Neutrophil (primary cell): ENCODE data around the gene NPTX1.
"Not testable (repeated sequence)": the region's sequence is repeated elsewhere in the genome, so short reads cannot be mapped to it uniquely, and the experiment has no call there.

Experiments
- H3K27ac ChIP-seq: fragments of 200-600 bp; sonication (generic); 2 replicates; pipeline ENCODE4 v1.5.1; 2016; ENCODE audit warnings: mild to moderate bottlenecking, moderate library complexity
- H3K27me3 ChIP-seq: fragments of 200-600 bp; sonication (generic); 2 replicates; pipeline ENCODE4 v1.6.0; 2016; ENCODE audit warnings: mild to moderate bottlenecking
- H3K36me3 ChIP-seq: fragments of 200-600 bp; sonication (generic); 2 replicates; pipeline ENCODE4 v1.5.1; 2017
- H3K4me1 ChIP-seq, 2 experiments: fragments of 200-600 bp in 1 of 2; sonication (generic) in 1 of 2; 1 replicate in 1 of 2; 2 replicates in 1 of 2; pipeline versions ENCODE4 v1.5.1 to v1.6.1; 2013 to 2016; ENCODE audit warnings: low read depth in 1 of 2, low read length in 1 of 2, mild to moderate bottlenecking in 1 of 2, moderate library complexity in 1 of 2; ENCODE audit not compliant: control insufficient read depth in 1 of 2, insufficient read depth in 1 of 2
- H3K4me3 ChIP-seq, 2 experiments: fragments of 200-600 bp in 1 of 2; sonication (generic) in 1 of 2; 1 replicate in 1 of 2; 2 replicates in 1 of 2; pipeline ENCODE4 v1.5.1; 2013 to 2016; ENCODE audit warnings: low read depth in 1 of 2, low read length in 1 of 2, mild to moderate bottlenecking in 1 of 2, moderate library complexity in 1 of 2
- H3K9me3 ChIP-seq: fragments of 200-600 bp; sonication (generic); 2 replicates; pipeline ENCODE4 v1.5.1; 2016
- CTCF ChIP-seq: fragments of 200-600 bp; sonication (generic); IDR thresholded peaks from 2 replicates; pipeline ENCODE4 v1.5.1; 2016; ENCODE audit warnings: antibody characterized with exemption

The NPTX1 gene

GRCh38 chr17:80509311-80509710 is 32.9 kb upstream of the NPTX1 start:
- Histone ChIP-seq H3K27ac (no peak overlapping the region), H3K27me3 (peaks cover 78% of the 10 kb centered on the region), H3K4me3 (no peak overlapping the region), H3K4me1 (no peaks in the 10 kb centered on the region), H3K36me3 (no peaks in the 10 kb centered on the region), H3K9me3 (no peaks in the 10 kb centered on the region)
- TF ChIP-seq CTCF = no peak

- peaks cover 76% of the 10 kb centered on the region for H3K27me3 ChIP-seq
- no peak overlapping the region for H3K27ac ChIP-seq
- no peaks in the 10 kb centered on the region for H3K4me1 ChIP-seq
- H3K4me3 ChIP-seq = no peak overlapping the region
- H3K9me3 ChIP-seq = no peaks in the 10 kb centered on the region
- no peak for TF ChIP-seq CTCF
- H3K36me3 ChIP-seq = no peaks in the 10 kb centered on the region
Measured at GRCh38 chr17:80507965-80508364, 31.6 kb upstream of the NPTX1 start.

GRCh38 chr17:80507177-80507576 is 30.8 kb upstream of the NPTX1 start:
- not testable (repeated sequence) for H3K4me3 ChIP-seq, H3K9me3 ChIP-seq, H3K36me3 ChIP-seq, H3K27ac ChIP-seq, H3K4me1 ChIP-seq
- H3K27me3 ChIP-seq = peaks cover 73% of the 10 kb centered on the region

GRCh38 chr17:80504686-80505413 is 28.4 kb upstream of the NPTX1 start:
- Histone ChIP-seq H3K4me1 (no peaks in the 10 kb centered on the region), H3K27me3 (peaks cover 79% of the 10 kb centered on the region), H3K9me3 (no peaks in the 10 kb centered on the region), H3K4me3 (no peak overlapping the region), H3K36me3 (no peaks in the 10 kb centered on the region), H3K27ac (no peak overlapping the region)
- TF ChIP-seq CTCF = no peak

- no peak overlapping the region for H3K27ac ChIP-seq
- peaks cover 82% of the 10 kb centered on the region for H3K27me3 ChIP-seq
Measured at GRCh38 chr17:80503921-80504320, 27.5 kb upstream of the NPTX1 start.

More at GRCh38 chr17:80503921-80504320, 27.5 kb upstream of the NPTX1 start:
- Histone ChIP-seq H3K36me3 (no peaks in the 10 kb centered on the region), H3K4me3 (no peak overlapping the region), H3K4me1 (no peaks in the 10 kb centered on the region), H3K9me3 (no peaks in the 10 kb centered on the region)
- no peak for TF ChIP-seq CTCF
